ENCODE results near the gene EFCAB9.

DNA sequence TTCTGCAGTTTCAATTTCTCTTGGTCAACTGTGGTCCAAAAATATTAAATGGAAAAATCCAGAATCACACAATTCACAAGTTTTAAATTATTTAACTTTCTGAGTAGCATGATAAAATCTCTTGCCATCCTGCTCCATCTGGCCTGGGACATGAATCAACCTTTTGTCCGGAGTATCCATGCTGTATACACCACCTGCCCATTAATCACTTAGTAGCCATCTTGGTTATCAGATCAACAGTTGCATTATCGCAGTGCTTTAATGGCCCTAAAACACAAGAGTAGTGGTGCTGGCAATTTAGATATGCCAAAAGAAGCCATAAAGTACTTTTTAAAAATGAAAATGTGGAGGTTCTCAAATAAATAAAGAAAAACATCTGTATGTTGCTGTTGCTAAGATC is 25.3 kb downstream of the EFCAB9 start:
- TF ChIP-seq, protein P1, sequence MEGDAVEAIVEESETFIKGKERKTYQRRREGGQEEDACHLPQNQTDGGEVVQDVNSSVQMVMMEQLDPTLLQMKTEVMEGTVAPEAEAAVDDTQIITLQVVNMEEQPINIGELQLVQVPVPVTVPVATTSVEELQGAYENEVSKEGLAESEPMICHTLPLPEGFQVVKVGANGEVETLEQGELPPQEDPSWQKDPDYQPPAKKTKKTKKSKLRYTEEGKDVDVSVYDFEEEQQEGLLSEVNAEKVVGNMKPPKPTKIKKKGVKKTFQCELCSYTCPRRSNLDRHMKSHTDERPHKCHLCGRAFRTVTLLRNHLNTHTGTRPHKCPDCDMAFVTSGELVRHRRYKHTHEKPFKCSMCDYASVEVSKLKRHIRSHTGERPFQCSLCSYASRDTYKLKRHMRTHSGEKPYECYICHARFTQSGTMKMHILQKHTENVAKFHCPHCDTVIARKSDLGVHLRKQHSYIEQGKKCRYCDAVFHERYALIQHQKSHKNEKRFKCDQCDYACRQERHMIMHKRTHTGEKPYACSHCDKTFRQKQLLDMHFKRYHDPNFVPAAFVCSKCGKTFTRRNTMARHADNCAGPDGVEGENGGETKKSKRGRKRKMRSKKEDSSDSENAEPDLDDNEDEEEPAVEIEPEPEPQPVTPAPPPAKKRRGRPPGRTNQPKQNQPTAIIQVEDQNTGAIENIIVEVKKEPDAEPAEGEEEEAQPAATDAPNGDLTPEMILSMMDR (IDR thresholded peaks at IDR 0.05): no peak
- no peak for TF ChIP-seq POLR2A (IDR thresholded peaks at IDR 0.05)

All from uterus (tissue), 2 donors.